Activated CD4-positive, alpha-beta T cell treated with anti-CD3 and anti-CD28 coated beads for 1 hour (primary cell): ENCODE data around the gene PATJ.
"Not testable (repeated sequence)": the region's sequence is repeated elsewhere in the genome, so short reads cannot be mapped to it uniquely, and the experiment has no call there.

Source experiments
- DNase-seq: peaks from one replicate; pipeline ENCODE4 v3.0.0-alpha.2; 2020

PATJ gene

GRCh38 chr1:62184336-62184735 lies 442.1 kb downstream of the PATJ start:
- no peak for DNase-seq

GRCh38 chr1:62185233-62185632 lies 443.0 kb downstream of the PATJ start:
- DNase-seq = not testable (repeated sequence)

DNA sequence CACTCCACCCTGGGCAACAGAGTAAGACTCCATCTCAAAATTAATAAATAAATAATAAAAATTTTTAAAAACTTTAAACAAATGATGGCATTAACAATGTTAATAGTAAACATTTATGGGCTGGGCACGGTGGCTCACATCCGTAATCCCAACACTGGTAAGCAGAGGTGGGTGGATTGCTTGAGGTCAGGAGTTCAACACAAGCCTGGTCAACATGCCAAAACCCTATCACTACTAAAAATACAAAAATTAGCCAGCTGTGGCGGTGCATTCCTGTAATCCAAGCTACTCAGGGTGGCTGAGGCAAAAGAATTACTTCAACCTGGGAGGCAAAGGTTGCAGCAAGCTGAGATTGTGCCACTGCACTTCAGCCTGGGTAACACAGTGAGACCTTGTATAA lies 443.4 kb downstream of the PATJ start:
- DNase-seq = no peak

GRCh38 chr1:62187548-62187947 lies 445.3 kb downstream of the PATJ start:
- DNase-seq = no peak

DNA sequence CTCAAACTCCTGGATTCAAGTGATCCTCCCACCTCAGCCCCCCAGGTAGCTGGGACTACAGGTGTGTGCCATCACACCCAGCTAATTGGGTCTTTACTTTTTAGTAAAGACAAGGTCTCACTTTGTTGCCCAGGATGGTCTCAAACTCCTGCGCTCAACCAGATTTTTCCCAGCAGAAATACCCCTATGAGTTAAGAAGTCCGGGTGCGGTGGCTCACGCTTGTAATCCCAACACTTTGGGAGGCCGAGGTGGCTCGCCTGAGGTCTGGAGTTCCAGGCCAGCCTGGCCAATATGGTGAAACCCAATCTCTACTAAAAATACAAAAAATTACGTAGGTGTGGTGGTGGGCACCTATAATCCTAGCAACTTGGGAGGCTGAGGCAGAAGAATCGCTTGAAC lies 445.8 kb downstream of the PATJ start:
- DNase-seq = no peak

GRCh38 chr1:62194651-62195544 lies 452.6 kb downstream of the PATJ start, which contains the start of gene L1TD1:
Gene L1TD1 (plus strand): TSS chr1:62194849. CDS start chr1:62206629, 11,780 bp downstream.
- no peak for DNase-seq

DNA sequence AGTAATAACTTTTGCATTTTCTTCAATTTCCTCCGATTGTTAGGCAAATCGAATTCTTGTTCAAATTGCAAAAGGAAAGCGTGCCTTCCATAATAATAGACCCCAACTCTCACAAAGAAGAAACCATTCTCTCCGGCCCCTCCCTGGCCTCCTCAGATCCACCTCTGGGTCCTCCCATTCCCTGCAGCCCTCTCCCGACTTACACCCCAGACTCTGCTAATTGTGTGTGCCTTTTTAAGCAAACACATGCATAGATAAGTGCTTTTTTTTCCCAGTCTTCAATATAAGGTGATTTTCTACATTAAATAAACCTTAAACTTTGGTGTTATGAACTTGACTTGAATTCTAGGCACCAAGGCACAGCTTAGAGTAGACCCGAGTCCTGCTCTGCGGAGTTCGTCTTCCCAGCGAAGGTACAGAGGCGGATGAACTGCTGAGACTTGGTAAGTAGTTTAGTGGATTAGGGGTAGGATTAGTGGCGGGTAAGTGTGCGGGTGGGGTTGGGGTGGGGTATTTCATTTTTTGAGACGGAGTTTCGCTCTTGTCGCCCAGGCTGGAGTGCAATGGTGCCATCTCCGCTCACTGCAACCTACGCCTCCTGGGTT lies 453.9 kb downstream of the PATJ start:
- DNase-seq = no peak

GRCh38 chr1:62198069-62198780 lies 455.9 kb downstream of the PATJ start:
- DNase-seq = no peak

DNA sequence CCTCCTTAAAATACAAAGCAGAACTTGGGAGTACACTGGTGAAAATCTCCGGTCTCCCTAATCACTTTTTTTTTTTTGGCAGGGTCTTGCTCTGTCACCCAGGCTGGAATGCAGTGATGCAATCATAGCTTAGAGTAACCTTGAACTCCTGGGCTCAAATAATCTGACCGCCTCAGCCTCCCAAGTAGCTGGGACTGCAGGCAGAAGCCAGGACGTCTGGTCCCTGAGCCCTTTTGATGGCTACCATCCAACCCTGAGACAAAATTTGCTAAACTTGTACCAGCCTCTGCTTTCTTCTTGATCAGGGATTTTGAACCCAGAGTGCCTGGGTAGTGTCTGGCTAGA lies 456.5 kb downstream of the PATJ start:
- DNase-seq = no peak

- no peak for DNase-seq
Measured at GRCh38 chr1:62207187-62207586, 464.9 kb downstream of the PATJ start.

DNA sequence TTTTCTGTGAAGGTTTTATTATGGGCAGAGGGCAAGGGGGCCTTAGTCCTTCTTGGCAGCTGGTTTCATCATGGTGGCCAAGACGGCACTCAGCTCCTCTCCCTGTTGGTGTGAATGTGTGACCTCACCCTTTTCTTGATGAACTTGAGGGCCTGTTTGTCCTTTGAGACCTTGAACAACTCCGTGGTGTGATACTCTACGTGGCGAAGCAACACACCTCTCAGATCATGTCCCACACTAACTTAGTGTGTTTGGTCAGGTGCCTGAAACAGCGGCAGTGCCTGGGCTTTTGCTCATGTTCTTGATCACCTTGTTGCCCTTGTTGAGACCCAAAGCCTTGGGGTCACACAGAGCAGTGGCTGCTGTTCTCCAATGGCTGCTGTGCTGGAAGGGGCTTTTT lies 465.8 kb downstream of the PATJ start:
- no peak for DNase-seq

- DNase-seq = no peak
Measured at GRCh38 chr1:62208970-62209369, 466.7 kb downstream of the PATJ start.

- no peak for DNase-seq
Measured at GRCh38 chr1:62209931-62210595, 467.8 kb downstream of the PATJ start.

DNA sequence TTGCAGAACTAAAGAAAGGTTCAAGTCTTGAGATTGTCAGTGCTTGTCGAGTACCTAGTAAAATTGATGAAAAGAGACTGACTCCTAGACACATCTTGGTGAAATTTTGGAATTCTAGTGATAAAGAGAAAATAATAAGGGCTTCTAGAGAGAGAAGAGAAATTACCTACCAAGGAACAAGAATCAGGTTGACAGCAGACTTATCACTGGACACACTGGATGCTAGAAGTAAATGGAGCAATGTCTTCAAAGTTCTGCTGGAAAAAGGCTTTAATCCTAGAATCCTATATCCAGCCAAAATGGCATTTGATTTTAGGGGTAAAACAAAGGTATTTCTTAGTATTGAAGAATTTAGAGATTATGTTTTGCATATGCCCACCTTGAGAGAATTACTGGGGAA lies 468.7 kb downstream of the PATJ start:
- DNase-seq = no peak

GRCh38 chr1:62212411-62212810 lies 470.1 kb downstream of the PATJ start:
- DNase-seq = no peak

GRCh38 chr1:62213075-62213914 lies 471.0 kb downstream of the PATJ start:
- no peak for DNase-seq

GRCh38 chr1:62218604-62219003 lies 476.3 kb downstream of the PATJ start:
- DNase-seq = no peak

DNA sequence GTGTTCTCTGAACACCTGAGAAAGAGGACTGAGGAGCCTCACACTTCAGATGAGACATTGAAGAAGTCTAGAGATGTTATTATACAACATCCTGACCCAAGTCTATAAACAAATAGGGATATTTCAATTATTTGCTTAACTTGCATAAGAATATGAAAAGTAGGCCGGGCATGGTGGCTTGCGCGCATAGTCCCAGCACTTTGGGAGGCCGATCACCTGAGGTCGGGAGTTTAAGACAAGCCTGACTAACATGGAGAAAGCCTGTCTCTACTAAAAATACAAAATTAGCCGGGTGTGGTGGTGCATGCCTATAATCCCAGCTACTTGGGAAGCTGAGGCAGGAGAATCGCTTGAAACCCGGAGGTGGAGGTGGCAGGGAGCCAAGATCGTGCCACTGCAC lies 478.2 kb downstream of the PATJ start:
- DNase-seq = not testable (repeated sequence)

- DNase-seq = no peak
Measured at GRCh38 chr1:62221171-62221570, 478.9 kb downstream of the PATJ start.

- DNase-seq = no peak
Measured at GRCh38 chr1:62222321-62222720, 480.0 kb downstream of the PATJ start.

DNA sequence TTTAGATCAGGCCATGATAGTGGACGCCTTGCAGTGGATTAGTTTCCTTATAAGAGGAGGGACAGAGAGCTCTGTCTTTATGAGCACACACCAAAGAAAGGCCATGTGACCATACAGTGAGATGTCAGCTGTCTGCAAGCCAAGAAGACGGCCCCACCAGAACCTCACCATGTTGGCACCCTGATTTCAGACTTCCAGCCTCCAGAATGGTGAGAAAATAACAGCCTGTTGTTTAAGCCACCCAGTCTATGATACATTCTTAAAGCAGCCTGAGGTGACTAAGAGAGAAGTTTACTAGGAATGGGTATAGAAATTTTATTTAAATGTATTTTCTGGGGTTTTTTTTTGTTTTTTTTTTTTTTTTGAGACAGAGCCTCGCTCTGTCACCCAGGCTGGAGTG lies 481.9 kb downstream of the PATJ start:
- no peak for DNase-seq

- DNase-seq = no peak
Measured at GRCh38 chr1:62227496-62227895, 485.2 kb downstream of the PATJ start.
